ENCODE results near the gene ENPP1.

Gene ENPP1

GRCh38 chr6:131916847-131917246, 109.0 kb downstream of the ENPP1 start:
- H3K4me3 ChIP-seq (ENCODE audit: low read depth, low read length): no peak overlapping the region
- DNase-seq (ENCODE audit: low read depth): no peak
- no peak for TF ChIP-seq CTCF (IDR thresholded peaks at IDR 0.05; ENCODE audit: low read depth, low read length, missing control alignments)

GRCh38 chr6:131917318-131917717, 109.5 kb downstream of the ENPP1 start:
- no peak for DNase-seq (ENCODE audit: low read depth)
- no peak for TF ChIP-seq CTCF (IDR thresholded peaks at IDR 0.05; ENCODE audit: low read depth, low read length, missing control alignments)
- no peak overlapping the region for H3K4me3 ChIP-seq (ENCODE audit: low read depth, low read length)

- no peak for TF ChIP-seq CTCF (IDR thresholded peaks at IDR 0.05; ENCODE audit: low read depth, low read length, missing control alignments)
- DNase-seq (ENCODE audit: low read depth): no peak
- no peak overlapping the region for H3K4me3 ChIP-seq (ENCODE audit: low read depth, low read length)
Observed at GRCh38 chr6:131917763-131918649, 110.2 kb downstream of the ENPP1 start.

GRCh38 chr6:131918650-131919355, 111.0 kb downstream of the ENPP1 start:
- TF ChIP-seq CTCF (IDR thresholded peaks at IDR 0.05; ENCODE audit: low read depth, low read length, missing control alignments): no peak
- DNase-seq (ENCODE audit: low read depth): no peak

GRCh38 chr6:131920656-131921055, 112.8 kb downstream of the ENPP1 start:
- no peak for TF ChIP-seq CTCF (IDR thresholded peaks at IDR 0.05; ENCODE audit: low read depth, low read length, missing control alignments)
- DNase-seq (ENCODE audit: low read depth): no peak

More at GRCh38 chr6:131918650-131919355, 111.0 kb downstream of the ENPP1 start:
- H3K4me3 ChIP-seq (ENCODE audit: low read depth, low read length): no peak overlapping the region

GRCh38 chr6:131923356-131923755, 115.5 kb downstream of the ENPP1 start:
- TF ChIP-seq CTCF (IDR thresholded peaks at IDR 0.05; ENCODE audit: low read depth, low read length, missing control alignments): peak; percentile 80
- peak; percentile 33 for DNase-seq (ENCODE audit: low read depth)
- no peak overlapping the region for H3K4me3 ChIP-seq (ENCODE audit: low read depth, low read length)

More at GRCh38 chr6:131920656-131921055, 112.8 kb downstream of the ENPP1 start:
- no peak overlapping the region for H3K4me3 ChIP-seq (ENCODE audit: low read depth, low read length)
